Colonic mucosa (tissue), 4 donors: ENCODE results near the gene FMO5. TPM values are rescaled to one million over a fixed set of nuclear protein-coding genes. Genes with fewer than 3 reads are reported as not detected.

Experiments
- DNase-seq: peaks from one replicate; pipeline ENCODE4 v3.0.0-alpha.2; 2020
- H3K27ac ChIP-seq: fragments of 200-600 bp; one replicate; pipeline ENCODE4 v1.8.0; 2021
- H3K27me3 ChIP-seq: fragments of 200-600 bp; one replicate; pipeline ENCODE4 v1.8.0; 2021
- H3K36me3 ChIP-seq: fragments of 200-600 bp; one replicate; pipeline ENCODE4 v1.8.0; 2021
- H3K4me1 ChIP-seq: fragments of 200-600 bp; one replicate; pipeline ENCODE4 v1.8.0; 2021; ENCODE audit warnings: mild to moderate bottlenecking
- H3K4me3 ChIP-seq: fragments of 200-600 bp; one replicate; pipeline ENCODE4 v1.8.0; 2021
- H3K9ac ChIP-seq, 2 donors: one replicate each; pipeline ENCODE4 v1.7.0; 2013; ENCODE audit warnings: control low read depth in 2 of 2, low read depth in 2 of 2, low read length in 2 of 2
- H3K9me3 ChIP-seq: fragments of 200-600 bp; one replicate; pipeline ENCODE4 v1.8.0; 2021
- intact Hi-C: fragments of 100-400 bp; cut with DNase I; formaldehyde crosslinking; loops from one replicate; pipeline ENCODE4 v1.14.1; 2022
- total RNA-seq, 2 donors: library from RNA; stranded (reverse); fragmentation: NEBNext Ultra II Directional in 1 of 2; extraction: Animal tissue kit (Norgen Biotek cat#: 25700) in 1 of 2; gene quantifications; one replicate each; pipeline ENCODE4 v1.2.1, GENCODE V29; 2021
- TF ChIP-seq, protein P1 (sequence below): fragments of 200-600 bp; IDR thresholded peaks from one replicate; pipeline ENCODE4 v1.8.0; 2022; ENCODE audit warnings: antibody characterized with exemption, mild to moderate bottlenecking
- donor health status: healthy.
- donor health status: DM: no; HTN: no; CAD: no.
- donor health status: DM: no; HTN: no; CAD: no.

FMO5 gene
- total RNA-seq, 2 donors from 2014 or later = 22.9 to 65.6 TPM

DNA sequence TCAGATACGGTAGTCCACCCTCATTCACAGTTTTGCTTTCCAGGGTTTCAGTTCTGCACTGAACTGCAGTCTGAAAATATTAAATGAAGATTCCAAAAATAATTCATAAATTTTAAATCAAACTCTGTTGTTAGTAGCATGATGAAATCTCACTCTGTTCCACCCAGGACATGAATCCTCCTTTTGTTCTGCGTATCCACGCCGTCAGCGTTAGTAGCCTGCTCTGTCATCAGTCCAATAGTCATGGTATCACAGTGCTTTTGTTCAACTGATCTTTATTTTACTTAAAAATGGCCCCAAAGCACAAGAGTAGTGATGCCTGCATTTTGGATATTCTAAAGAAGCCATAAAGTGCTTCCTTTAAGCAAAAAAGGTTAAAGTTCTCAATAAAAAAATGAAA lies 41.2 kb upstream of the FMO5 start:
- no peaks in the 10 kb centered on the region for H3K9me3 ChIP-seq
- H3K36me3 ChIP-seq = no peaks in the 10 kb centered on the region
- TF ChIP-seq, protein P1, sequence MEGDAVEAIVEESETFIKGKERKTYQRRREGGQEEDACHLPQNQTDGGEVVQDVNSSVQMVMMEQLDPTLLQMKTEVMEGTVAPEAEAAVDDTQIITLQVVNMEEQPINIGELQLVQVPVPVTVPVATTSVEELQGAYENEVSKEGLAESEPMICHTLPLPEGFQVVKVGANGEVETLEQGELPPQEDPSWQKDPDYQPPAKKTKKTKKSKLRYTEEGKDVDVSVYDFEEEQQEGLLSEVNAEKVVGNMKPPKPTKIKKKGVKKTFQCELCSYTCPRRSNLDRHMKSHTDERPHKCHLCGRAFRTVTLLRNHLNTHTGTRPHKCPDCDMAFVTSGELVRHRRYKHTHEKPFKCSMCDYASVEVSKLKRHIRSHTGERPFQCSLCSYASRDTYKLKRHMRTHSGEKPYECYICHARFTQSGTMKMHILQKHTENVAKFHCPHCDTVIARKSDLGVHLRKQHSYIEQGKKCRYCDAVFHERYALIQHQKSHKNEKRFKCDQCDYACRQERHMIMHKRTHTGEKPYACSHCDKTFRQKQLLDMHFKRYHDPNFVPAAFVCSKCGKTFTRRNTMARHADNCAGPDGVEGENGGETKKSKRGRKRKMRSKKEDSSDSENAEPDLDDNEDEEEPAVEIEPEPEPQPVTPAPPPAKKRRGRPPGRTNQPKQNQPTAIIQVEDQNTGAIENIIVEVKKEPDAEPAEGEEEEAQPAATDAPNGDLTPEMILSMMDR = no peak
- no peaks in the 10 kb centered on the region for H3K4me1 ChIP-seq
- H3K9ac ChIP-seq = no peak overlapping the region
- no peaks in the 10 kb centered on the region for H3K27me3 ChIP-seq
- no peak overlapping the region for H3K4me3 ChIP-seq
- no peak overlapping the region for H3K27ac ChIP-seq
- intact Hi-C loops = no loop called here
- DNase-seq = no peak

DNA sequence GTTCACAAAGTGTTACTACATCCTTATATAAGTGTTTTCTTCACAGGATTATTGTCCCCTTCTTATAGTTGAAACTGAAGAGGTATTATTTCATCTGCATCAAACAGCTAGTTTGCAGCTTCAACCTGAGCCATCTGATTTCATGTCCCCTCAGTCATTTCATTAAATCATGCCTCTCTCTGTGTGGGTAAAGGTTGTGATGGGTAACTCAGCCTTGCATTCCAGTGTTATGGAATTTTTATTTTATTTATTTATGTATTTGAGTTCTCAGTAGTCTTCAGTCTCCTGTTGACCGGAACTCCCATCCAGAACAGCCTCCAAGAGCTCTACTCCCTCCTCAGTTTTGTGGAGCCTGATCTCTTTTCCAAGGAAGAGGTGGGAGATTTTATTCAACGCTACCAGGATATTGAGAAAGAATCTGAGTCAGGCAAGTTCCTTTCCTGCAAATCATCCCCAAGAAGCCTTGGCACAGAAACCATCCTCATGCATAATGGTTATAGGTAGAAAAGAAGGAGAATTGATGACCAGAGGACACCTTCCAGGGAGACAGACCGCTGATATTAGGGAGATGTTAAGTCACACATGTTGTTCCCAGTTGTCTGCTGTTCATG lies 39.1 kb upstream of the FMO5 start:
- H3K9me3 ChIP-seq = no peaks in the 10 kb centered on the region
- no peak for DNase-seq
- intact Hi-C loops = no loop called here
- H3K4me3 ChIP-seq = no peak overlapping the region
- TF ChIP-seq, protein P1 = no peak
- H3K4me1 ChIP-seq = no peaks in the 10 kb centered on the region
- no peaks in the 10 kb centered on the region for H3K27me3 ChIP-seq
- H3K36me3 ChIP-seq = no peaks in the 10 kb centered on the region
- no peak overlapping the region for H3K9ac ChIP-seq
- H3K27ac ChIP-seq = no peak overlapping the region

DNA sequence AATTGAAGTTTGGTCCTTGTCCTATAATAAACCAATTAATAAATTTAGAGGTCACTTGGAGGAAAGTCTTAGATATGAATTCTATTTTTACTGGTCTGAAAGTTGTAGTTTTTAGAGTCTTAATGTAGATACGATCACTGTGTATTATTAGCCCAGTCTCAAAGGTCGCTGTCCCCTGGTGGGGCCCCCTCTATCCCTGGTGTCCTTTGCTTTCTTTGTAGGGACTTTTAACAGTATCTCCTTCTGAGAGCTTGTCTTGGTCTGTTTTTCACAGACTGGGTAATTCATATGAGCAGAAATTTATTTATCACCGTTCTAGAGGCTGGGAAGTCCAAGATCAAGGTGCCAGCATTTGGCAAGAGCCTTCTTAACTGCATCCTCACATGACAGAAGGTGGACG lies 35.8 kb upstream of the FMO5 start:
- H3K9me3 ChIP-seq = no peaks in the 10 kb centered on the region
- H3K36me3 ChIP-seq = no peaks in the 10 kb centered on the region
- no peak overlapping the region for H3K27ac ChIP-seq
- TF ChIP-seq, protein P1 = no peak
- intact Hi-C loops = no loop called here
- H3K9ac ChIP-seq = no peak overlapping the region
- H3K27me3 ChIP-seq = no peaks in the 10 kb centered on the region
- no peaks in the 10 kb centered on the region for H3K4me1 ChIP-seq
- H3K4me3 ChIP-seq = no peak overlapping the region
- no peak for DNase-seq

DNA sequence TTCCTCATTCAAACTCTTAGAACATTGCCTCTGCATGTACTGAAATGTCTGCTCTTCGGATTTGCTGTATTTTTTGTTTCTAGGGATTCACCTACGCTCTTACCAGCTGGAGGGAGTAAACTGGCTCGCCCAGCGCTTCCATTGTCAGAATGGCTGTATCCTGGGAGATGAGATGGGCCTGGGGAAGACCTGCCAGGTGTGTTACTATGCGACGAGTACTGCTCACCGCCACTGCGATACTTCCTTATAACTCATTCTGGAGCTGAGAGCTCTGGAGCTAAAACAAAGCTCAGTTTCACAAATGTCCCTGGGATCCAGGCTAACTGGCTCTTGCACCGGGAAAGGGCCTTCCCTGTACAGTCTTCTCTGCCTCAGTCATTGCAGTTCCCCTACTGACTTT lies 27.4 kb upstream of the FMO5 start:
- Histone ChIP-seq H3K9ac (no peak overlapping the region), H3K27me3 (no peaks in the 10 kb centered on the region), H3K36me3 (no peaks in the 10 kb centered on the region), H3K4me1 (no peaks in the 10 kb centered on the region), H3K9me3 (no peaks in the 10 kb centered on the region), H3K27ac (no peak overlapping the region), H3K4me3 (no peak overlapping the region)
- intact Hi-C loops = no loop called here
- TF ChIP-seq, protein P1 = no peak
- DNase-seq = no peak

DNA sequence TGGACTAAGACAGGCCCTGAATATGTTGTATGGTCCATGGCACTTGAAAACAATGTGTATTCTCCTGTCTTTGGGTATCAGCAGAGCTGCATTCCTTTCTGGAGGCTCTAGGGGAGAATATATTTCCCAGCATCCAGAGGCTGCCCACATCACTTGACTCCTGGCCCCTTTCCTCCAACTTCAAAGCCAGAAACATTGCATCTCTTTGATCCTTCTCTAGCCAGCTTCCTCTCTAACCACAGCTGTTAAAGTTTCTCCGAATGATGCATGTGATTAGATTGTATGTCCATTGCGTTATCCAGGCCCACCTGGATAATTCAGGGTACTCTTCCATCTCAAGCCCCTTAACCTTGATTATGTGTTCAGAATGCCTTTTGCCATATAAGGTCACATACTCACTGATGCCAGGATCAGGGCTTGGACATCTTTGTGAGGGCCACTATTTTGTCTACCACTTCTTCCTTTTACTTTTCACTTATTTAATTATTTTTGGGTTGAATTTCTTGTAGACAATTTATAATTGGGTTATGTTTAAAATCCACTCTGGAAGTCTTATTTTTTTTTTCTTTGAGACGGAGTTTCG lies 22.6 kb upstream of the FMO5 start:
- no peak for DNase-seq
- Histone ChIP-seq H3K9ac (no peak overlapping the region), H3K4me3 (no peak overlapping the region), H3K9me3 (no peaks in the 10 kb centered on the region), H3K36me3 (no peaks in the 10 kb centered on the region), H3K27me3 (no peaks in the 10 kb centered on the region), H3K27ac (no peak overlapping the region), H3K4me1 (no peaks in the 10 kb centered on the region)
- intact Hi-C loops = loop anchor here (10.0 kb wide), 1 partner anchor 163 kb away; no protein-coding TSS in a partner anchor
- TF ChIP-seq, protein P1 = no peak
